22Rv1 (cell line): ENCODE results near the gene CD200R1.

Source experiments
- ZFX ChIP-seq: fragments of 450-650 bp; IDR thresholded peaks from 2 replicates; pipeline ENCODE4 v1.6.1; 2017; ENCODE audit warnings: antibody characterized with exemption, borderline replicate concordance
- TF ChIP-seq, protein P1 (sequence below): fragments of 450-650 bp; IDR thresholded peaks from 2 replicates; pipeline ENCODE4 v1.5.1; 2017; ENCODE audit warnings: mild to moderate bottlenecking

DNA sequence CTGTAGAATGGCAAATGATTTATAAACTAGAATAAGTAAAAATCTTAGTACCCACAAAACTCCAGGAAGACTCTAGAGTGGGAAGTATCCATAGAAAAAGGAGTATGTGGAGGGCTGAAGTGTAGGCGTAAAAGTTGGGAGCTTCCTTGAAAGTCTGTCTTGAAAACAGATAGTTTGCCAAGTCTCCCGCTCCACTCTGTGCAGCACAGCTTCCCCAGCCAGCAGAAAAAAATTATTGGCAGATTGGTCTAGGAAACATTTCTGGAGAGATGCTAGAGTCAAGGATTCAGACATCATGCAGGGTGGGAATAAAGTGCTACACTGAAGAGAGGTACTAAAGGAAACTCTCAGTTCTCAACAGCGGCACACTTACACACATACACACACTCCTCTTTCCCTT lies 74.8 kb downstream of the CD200R1 start:
- TF ChIP-seq, protein P1, sequence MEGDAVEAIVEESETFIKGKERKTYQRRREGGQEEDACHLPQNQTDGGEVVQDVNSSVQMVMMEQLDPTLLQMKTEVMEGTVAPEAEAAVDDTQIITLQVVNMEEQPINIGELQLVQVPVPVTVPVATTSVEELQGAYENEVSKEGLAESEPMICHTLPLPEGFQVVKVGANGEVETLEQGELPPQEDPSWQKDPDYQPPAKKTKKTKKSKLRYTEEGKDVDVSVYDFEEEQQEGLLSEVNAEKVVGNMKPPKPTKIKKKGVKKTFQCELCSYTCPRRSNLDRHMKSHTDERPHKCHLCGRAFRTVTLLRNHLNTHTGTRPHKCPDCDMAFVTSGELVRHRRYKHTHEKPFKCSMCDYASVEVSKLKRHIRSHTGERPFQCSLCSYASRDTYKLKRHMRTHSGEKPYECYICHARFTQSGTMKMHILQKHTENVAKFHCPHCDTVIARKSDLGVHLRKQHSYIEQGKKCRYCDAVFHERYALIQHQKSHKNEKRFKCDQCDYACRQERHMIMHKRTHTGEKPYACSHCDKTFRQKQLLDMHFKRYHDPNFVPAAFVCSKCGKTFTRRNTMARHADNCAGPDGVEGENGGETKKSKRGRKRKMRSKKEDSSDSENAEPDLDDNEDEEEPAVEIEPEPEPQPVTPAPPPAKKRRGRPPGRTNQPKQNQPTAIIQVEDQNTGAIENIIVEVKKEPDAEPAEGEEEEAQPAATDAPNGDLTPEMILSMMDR, result no peak
- no peak for TF ChIP-seq ZFX
